ENCODE data around the gene TESPA1. TPM values are rescaled to one million over a fixed set of nuclear protein-coding genes. Genes with fewer than 3 reads are reported as not detected.

The TESPA1 gene
- total and polyA plus RNA-seq, 2 of the 8 experiments (the other 6 are each of a cell fraction or from before 2014, with no cell fraction given): not detected

DNA sequence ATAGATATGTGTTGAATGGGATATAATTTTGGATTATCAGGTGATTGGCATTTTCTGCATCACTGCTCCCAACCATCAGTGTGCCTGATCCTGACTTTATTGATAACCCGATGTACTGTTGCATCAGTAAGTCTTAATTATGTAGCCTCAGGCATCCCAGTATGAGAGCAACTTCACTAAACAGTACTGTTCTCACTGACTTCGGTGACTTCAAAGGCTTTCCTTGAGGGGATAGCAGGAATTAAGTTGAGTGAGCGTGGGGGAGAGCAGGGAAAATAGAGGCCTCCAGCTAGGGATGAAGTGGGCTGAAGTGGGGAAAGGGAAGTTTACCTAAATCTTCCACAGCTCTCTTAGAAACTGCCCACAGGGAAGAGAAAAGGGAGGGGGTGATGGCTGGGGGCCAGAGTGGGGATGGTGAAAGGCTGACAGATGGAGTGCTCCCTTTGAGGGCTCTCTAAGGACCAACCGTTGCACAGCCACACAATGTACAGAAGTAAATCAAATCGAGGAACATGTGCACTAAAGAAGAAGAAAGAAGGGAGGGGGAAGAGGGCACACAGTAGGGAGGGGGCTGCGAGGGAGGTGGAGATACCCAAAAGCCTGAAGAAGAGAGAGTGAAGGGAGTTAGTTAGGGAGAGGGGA, 24.5 kb upstream of the TESPA1 start:
- H3K18ac ChIP-seq (ENCODE audit: extremely low read depth, low read length): no peak overlapping the region
- H2BK5ac ChIP-seq (ENCODE audit: low read depth, low read length): no peak overlapping the region
- no peak overlapping the region for H4K5ac ChIP-seq (ENCODE audit: insufficient read length, low read depth, low read length)
- DNase-seq (ENCODE audit: low read depth in 1 of 2, low spot score in 2 of 2) (no peak), FAIRE-seq (peak; percentile 58)
- ChIA-PET CTCF (ENCODE audit: partially characterized antibody) (interaction anchor here (0.6 to 2.3 kb wide), 8 partner anchors 7 to 63 kb away, joined by 3 to 15 read pairs (median 6); partner anchors contain the start of gene NEUROD4), POLR2A (ENCODE audit: partially characterized antibody) (interaction anchor here (1.1 kb wide), 2 partner anchors 10 to 102 kb away, joined by 3 to 4 read pairs; no protein-coding TSS in a partner anchor)
- H3K4me2 ChIP-seq (ENCODE audit: insufficient read depth in 1 of 2, low read depth in 2 of 2, low read length in 2 of 2): no peak overlapping the region
- no peaks in the 10 kb centered on the region for H3K79me2 ChIP-seq (ENCODE audit: control insufficient read depth in 1 of 2, insufficient read depth in 2 of 2, low read length in 2 of 2)
- no peaks in the 10 kb centered on the region for H3K27me3 ChIP-seq (replicated peaks in 1 of 4; ENCODE audit: control insufficient read depth in 3 of 4, extremely low read depth in 1 of 4, insufficient read depth in 3 of 4, low read length in 3 of 4)
- H3K14ac ChIP-seq (ENCODE audit: insufficient read length): no peak overlapping the region
- H3K4ac ChIP-seq (replicated peaks; ENCODE audit: insufficient read length, low read depth, low read length): no peak overlapping the region
- H2BK20ac ChIP-seq (ENCODE audit: low read length): no peak overlapping the region
- no peaks in the 10 kb centered on the region for H3K79me1 ChIP-seq (ENCODE audit: low read depth, low read length)
- no peak overlapping the region for H3K4me3 ChIP-seq (ENCODE audit: extremely low read depth in 1 of 4, insufficient read depth in 2 of 4, low read depth in 3 of 4, low read length in 4 of 4)
- H3K23ac ChIP-seq (ENCODE audit: insufficient read length): no peak overlapping the region
- no peaks in the 10 kb centered on the region for H3K36me3 ChIP-seq (ENCODE audit: control insufficient read depth in 2 of 4, insufficient read depth in 4 of 4, low read length in 3 of 4)
- H2BK120ac ChIP-seq (replicated peaks; ENCODE audit: low read depth, low read length): no peak overlapping the region
- H3K23me2 ChIP-seq (ENCODE audit: low read depth, low read length): no peaks in the 10 kb centered on the region
- peaks cover 3 to 4% of the 10 kb centered on the region in 2 experiments; a peak in 2 of 4 replicates for H3K9me3 ChIP-seq (ENCODE audit: insufficient read depth in 2 of 2, low read depth in 1 of 2, low read length in 1 of 2)
- no peak overlapping the region for H4K8ac ChIP-seq (ENCODE audit: extremely low read depth, insufficient read depth, low read length)
- no peak overlapping the region for H2BK12ac ChIP-seq (ENCODE audit: low read depth, low read length)
- H2AK5ac ChIP-seq (ENCODE audit: low read depth, low read length): no peak overlapping the region
- H2AFZ ChIP-seq (ENCODE audit: low read length): no peak overlapping the region
- H3K56ac ChIP-seq (replicated peaks; ENCODE audit: insufficient read length, low read depth, low read length): no peak overlapping the region
- WGBS, 2 experiments (ENCODE audit: extremely low coverage in 1 of 2, insufficient coverage in 1 of 2, insufficient read length in 1 of 2, insufficient replicate concordance in 2 of 2, low coverage in 1 of 2, low lambda C conversion rate in 2 of 2, missing lambda C conversion rate in 1 of 2): 90% methylated on average over 6 of the region's 6 CpGs; no CpG with 5 or more reads in 1 of the 2 experiments
- peaks cover 0 to 2% (median 0%) of the 10 kb centered on the region in 4 experiments; a peak in 2 of 7 replicates for H3K4me1 ChIP-seq (replicated peaks in 1 of 4; ENCODE audit: control insufficient read depth in 3 of 4, insufficient read depth in 4 of 4, low read length in 3 of 4)
- no peaks in the 10 kb centered on the region for H4K20me1 ChIP-seq (replicated peaks in 1 of 2; ENCODE audit: control insufficient read depth in 1 of 2, insufficient read depth in 2 of 2, low read length in 2 of 2)
- no peak overlapping the region for H4K91ac ChIP-seq (replicated peaks; ENCODE audit: insufficient read length, low read length)
- no peak overlapping the region for H3K27ac ChIP-seq (ENCODE audit: low read depth, low read length)
- H2BK15ac ChIP-seq (ENCODE audit: low read length): no peak overlapping the region
- no peak overlapping the region for H3K9ac ChIP-seq (replicated peaks in 1 of 4; ENCODE audit: extremely low read depth in 1 of 4, low read depth in 3 of 4, low read length in 3 of 4)
- TF ChIP-seq CBX5 (IDR thresholded peaks at IDR 0.05; ENCODE audit: low read depth, low read length) (no peak), SIRT6 (IDR thresholded peaks at IDR 0.05; ENCODE audit: low read length) (no peak), TAF7 (optimal IDR thresholded peaks at IDR 0.05; ENCODE audit: borderline replicate concordance, low read depth, low read length) (no peak), RXRA (IDR thresholded peaks at IDR 0.05; ENCODE audit: insufficient read depth, low read depth, low read length) (no peak), SIN3A (conservative IDR thresholded peaks at IDR 0.05 in 1 of 2, IDR thresholded peaks at IDR 0.05 in 1 of 2; ENCODE audit: low read depth in 1 of 2, low read length in 2 of 2) (no peak), ASH2L (IDR thresholded peaks at IDR 0.05; ENCODE audit: low read length) (no peak), KDM4A (IDR thresholded peaks at IDR 0.05; ENCODE audit: low read depth, low read length, severe bottlenecking) (no peak), SP2 (IDR thresholded peaks at IDR 0.05; ENCODE audit: low read length) (no peak), CTBP2 (IDR thresholded peaks at IDR 0.05; ENCODE audit: borderline replicate concordance, insufficient read depth, insufficient read length, low read length) (no peak)
- TF ChIP-seq, protein P1, sequence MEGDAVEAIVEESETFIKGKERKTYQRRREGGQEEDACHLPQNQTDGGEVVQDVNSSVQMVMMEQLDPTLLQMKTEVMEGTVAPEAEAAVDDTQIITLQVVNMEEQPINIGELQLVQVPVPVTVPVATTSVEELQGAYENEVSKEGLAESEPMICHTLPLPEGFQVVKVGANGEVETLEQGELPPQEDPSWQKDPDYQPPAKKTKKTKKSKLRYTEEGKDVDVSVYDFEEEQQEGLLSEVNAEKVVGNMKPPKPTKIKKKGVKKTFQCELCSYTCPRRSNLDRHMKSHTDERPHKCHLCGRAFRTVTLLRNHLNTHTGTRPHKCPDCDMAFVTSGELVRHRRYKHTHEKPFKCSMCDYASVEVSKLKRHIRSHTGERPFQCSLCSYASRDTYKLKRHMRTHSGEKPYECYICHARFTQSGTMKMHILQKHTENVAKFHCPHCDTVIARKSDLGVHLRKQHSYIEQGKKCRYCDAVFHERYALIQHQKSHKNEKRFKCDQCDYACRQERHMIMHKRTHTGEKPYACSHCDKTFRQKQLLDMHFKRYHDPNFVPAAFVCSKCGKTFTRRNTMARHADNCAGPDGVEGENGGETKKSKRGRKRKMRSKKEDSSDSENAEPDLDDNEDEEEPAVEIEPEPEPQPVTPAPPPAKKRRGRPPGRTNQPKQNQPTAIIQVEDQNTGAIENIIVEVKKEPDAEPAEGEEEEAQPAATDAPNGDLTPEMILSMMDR (IDR thresholded peaks at IDR 0.05; ENCODE audit: control extremely low read depth in 1 of 3, insufficient read depth in 1 of 3, low read depth in 1 of 3, low read length in 3 of 3): no peak
